ENCODE measurements around the gene SPINT1.

- TF ChIP-seq TAF1 (IDR thresholded peaks at IDR 0.05; ENCODE audit: low read depth): no peak
- TF ChIP-seq NFIC (IDR thresholded peaks at IDR 0.05): no peak
- no peak for TF ChIP-seq YY1 (IDR thresholded peaks at IDR 0.05; ENCODE audit: low read depth)
- no peak for TF ChIP-seq FOXM1 (IDR thresholded peaks at IDR 0.05; ENCODE audit: borderline replicate concordance, low read depth)
- TF ChIP-seq RAD21 (IDR thresholded peaks at IDR 0.05; ENCODE audit: low read depth): no peak
- TF ChIP-seq TCF12 (IDR thresholded peaks at IDR 0.05; ENCODE audit: low read depth): no peak
- no peak for TF ChIP-seq MAX (IDR thresholded peaks at IDR 0.05)
- no peak for TF ChIP-seq REST (IDR thresholded peaks at IDR 0.05; ENCODE audit: low read depth)
- TF ChIP-seq EP300 (IDR thresholded peaks at IDR 0.05; ENCODE audit: borderline replicate concordance): no peak
- TF ChIP-seq USF1 (IDR thresholded peaks at IDR 0.05): no peak
- TF ChIP-seq EGR1 (IDR thresholded peaks at IDR 0.05): no peak
- TF ChIP-seq CREB1 (IDR thresholded peaks at IDR 0.05; ENCODE audit: low read depth): no peak
- no peak for TF ChIP-seq CEBPB (IDR thresholded peaks at IDR 0.05)
These were observed 45.3 kb downstream of the SPINT1 start for GRCh38 chr15:40889112-40889511.

Measured in Ishikawa (cell line).